HepG2 (cell line): ENCODE measurements around the gene NCOR2. TPM values are rescaled to one million over a fixed set of nuclear protein-coding genes. Genes with fewer than 3 reads are reported as not detected.

Experiments
- CAMTA2 ChIP-seq: sonication (generic); formaldehyde crosslinking; IDR thresholded peaks from 2 replicates; pipeline ENCODE4 v1.4.0; 2020; ENCODE audit warnings: mild to moderate bottlenecking, missing genetic modification reagents, borderline replicate concordance
- CERS6 ChIP-seq: sonication (generic); formaldehyde crosslinking; IDR thresholded peaks from 2 replicates; pipeline ENCODE4 v1.5.0; 2020; ENCODE audit warnings: missing genetic modification reagents
- HMG20A ChIP-seq: IDR thresholded peaks from 2 replicates; pipeline ENCODE4 v1.6.1; 2016; ENCODE audit warnings: borderline replicate concordance
- KDM1A ChIP-seq: IDR thresholded peaks from 2 replicates; pipeline ENCODE4 v1.6.1; 2016; ENCODE audit warnings: missing compliant biosample characterization
- PPARG ChIP-seq: conservative IDR thresholded peaks from 2 replicates; pipeline ENCODE4 v1.6.1; 2016; ENCODE audit warnings: missing biosample characterization, missing genetic modification reagents
- PTBP1 ChIP-seq: fragments of 200-400 bp; formaldehyde crosslinking; IDR thresholded peaks from 2 replicates; pipeline ENCODE4 v1.6.1; 2018; ENCODE audit warnings: low read length, low read depth; ENCODE audit not compliant: poor library complexity, severe bottlenecking
- RFX5 ChIP-seq: IDR thresholded peaks from 2 replicates; pipeline ENCODE4 v1.6.1; 2011; ENCODE audit warnings: low read depth, low read length, improper control_type of control experiment
- TBL1XR1 ChIP-seq: fragments of 150-350 bp; IDR thresholded peaks from 2 replicates; pipeline ENCODE4 v1.6.1; 2014; ENCODE audit warnings: borderline replicate concordance, low read length; ENCODE audit not compliant: partially characterized antibody
- TSC22D2 ChIP-seq: sonication (generic); formaldehyde crosslinking; IDR thresholded peaks from 2 replicates; pipeline ENCODE4 v1.5.1; 2020; ENCODE audit warnings: missing genetic modification reagents, mild to moderate bottlenecking, borderline replicate concordance
- ZBTB8A ChIP-seq: sonication (generic); formaldehyde crosslinking; IDR thresholded peaks from 2 replicates; pipeline ENCODE4 v1.4.0; 2020; ENCODE audit warnings: mild to moderate bottlenecking, low read depth, missing genetic modification reagents, borderline replicate concordance
- ZNF121 ChIP-seq: sonication (generic); formaldehyde crosslinking; IDR thresholded peaks from 2 replicates; pipeline ENCODE4 v1.5.0; 2020; ENCODE audit warnings: mild to moderate bottlenecking, missing genetic modification reagents
- ZNF235 ChIP-seq: sonication (generic); formaldehyde crosslinking; IDR thresholded peaks from 2 replicates; pipeline ENCODE4 v1.8.1; 2023; ENCODE audit warnings: mild to moderate bottlenecking, missing genetic modification reagents, borderline replicate concordance
- ZNF256 ChIP-seq: sonication (generic); formaldehyde crosslinking; conservative IDR thresholded peaks from 2 replicates; pipeline ENCODE4 v1.4.0; 2020; ENCODE audit warnings: missing genetic modification reagents
- ZNF546 ChIP-seq: sonication (generic); formaldehyde crosslinking; conservative IDR thresholded peaks from 2 replicates; pipeline ENCODE4 v1.8.1; 2023; ENCODE audit warnings: mild to moderate bottlenecking, missing genetic modification reagents
- ZNF597 ChIP-seq: sonication (generic); formaldehyde crosslinking; IDR thresholded peaks from 2 replicates; pipeline ENCODE4 v1.5.0; 2020; ENCODE audit warnings: missing genetic modification reagents
- polyA plus RNA-seq, 8 experiments: library from polyadenylated mRNA; depleted of rRNA in 3 of 8; stranded (reverse) in 7 of 8; unstranded in 1 of 8; fragments of >200 nt; fragmentation: Illumina TruSeq in 4 of 8; extraction: Trizol in 4 of 8; gene quantifications; 2 replicates each; pipeline versions ENCODE4 v1.2.1 to v1.2.3, GENCODE V29; 2011 to 2016; ENCODE audit warnings: low read depth in 4 of 8, missing spikeins in 1 of 8, mixed read lengths in 1 of 8; ENCODE audit not compliant: insufficient read depth in 1 of 8
- total RNA-seq, 5 experiments: library from RNA; depleted of rRNA; stranded (reverse); fragments of >200 nt; fragmentation: Illumina TruSeq; extraction: Trizol; gene quantifications; 2 replicates each; pipeline ENCODE4 v1.2.3, GENCODE V29; 2016; ENCODE audit warnings: low read depth in 1 of 5
- TF ChIP-seq, protein P1 (sequence below): sonication (generic); formaldehyde crosslinking; IDR thresholded peaks from 2 replicates; pipeline ENCODE4 v1.8.1; 2023; ENCODE audit warnings: mild to moderate bottlenecking, inconsistent platforms, moderate library complexity, missing genetic modification reagents, borderline replicate concordance
- TF ChIP-seq, protein P2 (sequence below): sonication (generic); formaldehyde crosslinking; IDR thresholded peaks from 2 replicates; pipeline ENCODE4 v1.4.0; 2020; ENCODE audit warnings: missing genetic modification reagents
- TF ChIP-seq, protein P3 (sequence below): sonication (generic); formaldehyde crosslinking; IDR thresholded peaks from 2 replicates; pipeline ENCODE4 v1.5.0; 2020; ENCODE audit warnings: missing genetic modification reagents

Gene NCOR2
- total and polyA plus RNA-seq, 2 of the 13 experiments (the other 11 are each of a cell fraction or from before 2014, with no cell fraction given), result 4.5 to 5.7 TPM

DNA sequence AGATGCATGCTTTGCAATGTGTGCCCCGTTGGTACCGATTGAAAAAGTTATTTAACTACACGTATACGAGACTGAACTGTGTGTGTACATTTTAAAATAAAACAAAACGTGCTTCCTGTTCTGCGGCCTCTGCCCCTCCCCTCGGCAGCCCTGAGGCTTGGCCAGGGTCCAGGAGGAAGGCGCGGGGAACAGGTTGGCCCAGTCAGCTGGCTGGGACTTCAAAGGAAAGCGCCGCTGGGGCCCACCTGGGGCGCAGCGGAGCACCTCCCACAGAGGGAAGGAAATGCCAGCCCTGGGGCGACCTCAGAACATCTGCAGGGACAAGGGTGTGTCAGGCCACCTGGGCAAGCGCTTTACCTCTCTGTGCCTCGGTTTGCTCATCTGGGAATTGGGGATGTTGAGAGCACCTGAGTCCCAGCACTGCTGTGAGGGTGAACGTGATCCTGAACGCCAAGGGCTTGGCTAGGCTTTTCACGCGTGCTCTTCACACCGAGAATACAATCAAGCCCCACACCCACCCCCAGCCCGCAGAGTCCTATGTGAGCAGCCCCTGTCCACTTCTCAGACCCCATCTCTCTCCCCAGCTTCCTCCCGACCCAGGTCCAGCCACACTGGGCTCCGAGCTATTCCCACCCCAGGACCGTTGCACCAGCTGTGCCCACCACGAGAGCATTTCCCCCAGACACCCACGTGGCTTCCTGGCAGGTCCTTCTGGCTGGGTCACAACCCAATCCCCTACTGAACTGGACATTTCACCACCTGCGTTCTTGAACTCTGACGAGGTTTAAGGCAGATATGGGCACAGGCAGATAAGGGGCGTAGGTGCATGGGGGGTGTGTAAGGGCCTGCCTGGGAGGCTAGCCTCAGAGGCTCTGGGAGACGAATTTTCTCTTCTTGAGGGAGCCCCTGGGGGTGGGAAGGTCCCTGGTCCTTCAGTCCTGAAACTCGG lies 41.9 kb upstream of the NCOR2 start (continued):
- no peak for TF ChIP-seq ZNF597 (CRISPR knock-in tag)
- no peak for TF ChIP-seq PTBP1
- peak; percentile 74; the same call in 1 of the 2 replicates for TF ChIP-seq ZNF121 (CRISPR knock-in tag)
- TF ChIP-seq ZBTB8A, result no peak
- peak; percentile 42; the same call in 1 of the 2 replicates for TF ChIP-seq PPARG (CRISPR knock-in tag)
- TF ChIP-seq KDM1A (CRISPR knock-in tag), result peak; percentile 97
- no peak for TF ChIP-seq ZNF256 (CRISPR knock-in tag)
- TF ChIP-seq TBL1XR1, result no peak
- no peak for TF ChIP-seq CAMTA2 (CRISPR knock-in tag)
- TF ChIP-seq, protein P1, sequence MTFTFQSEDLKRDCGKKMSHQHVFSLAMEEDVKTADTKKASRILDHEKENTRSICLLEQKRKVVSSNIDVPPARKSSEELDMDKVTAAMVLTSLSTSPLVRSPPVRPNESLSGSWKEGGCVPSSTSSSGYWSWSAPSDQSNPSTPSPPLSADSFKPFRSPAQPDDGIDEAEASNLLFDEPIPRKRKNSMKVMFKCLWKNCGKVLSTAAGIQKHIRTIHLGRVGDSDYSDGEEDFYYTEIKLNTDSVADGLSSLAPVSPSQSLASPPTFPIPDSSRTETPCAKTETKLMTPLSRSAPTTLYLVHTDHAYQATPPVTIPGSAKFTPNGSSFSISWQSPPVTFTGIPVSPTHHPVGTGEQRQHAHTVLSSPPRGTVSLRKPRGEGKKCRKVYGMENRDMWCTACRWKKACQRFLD, result no peak
- no peak for TF ChIP-seq RFX5
- TF ChIP-seq, protein P2, sequence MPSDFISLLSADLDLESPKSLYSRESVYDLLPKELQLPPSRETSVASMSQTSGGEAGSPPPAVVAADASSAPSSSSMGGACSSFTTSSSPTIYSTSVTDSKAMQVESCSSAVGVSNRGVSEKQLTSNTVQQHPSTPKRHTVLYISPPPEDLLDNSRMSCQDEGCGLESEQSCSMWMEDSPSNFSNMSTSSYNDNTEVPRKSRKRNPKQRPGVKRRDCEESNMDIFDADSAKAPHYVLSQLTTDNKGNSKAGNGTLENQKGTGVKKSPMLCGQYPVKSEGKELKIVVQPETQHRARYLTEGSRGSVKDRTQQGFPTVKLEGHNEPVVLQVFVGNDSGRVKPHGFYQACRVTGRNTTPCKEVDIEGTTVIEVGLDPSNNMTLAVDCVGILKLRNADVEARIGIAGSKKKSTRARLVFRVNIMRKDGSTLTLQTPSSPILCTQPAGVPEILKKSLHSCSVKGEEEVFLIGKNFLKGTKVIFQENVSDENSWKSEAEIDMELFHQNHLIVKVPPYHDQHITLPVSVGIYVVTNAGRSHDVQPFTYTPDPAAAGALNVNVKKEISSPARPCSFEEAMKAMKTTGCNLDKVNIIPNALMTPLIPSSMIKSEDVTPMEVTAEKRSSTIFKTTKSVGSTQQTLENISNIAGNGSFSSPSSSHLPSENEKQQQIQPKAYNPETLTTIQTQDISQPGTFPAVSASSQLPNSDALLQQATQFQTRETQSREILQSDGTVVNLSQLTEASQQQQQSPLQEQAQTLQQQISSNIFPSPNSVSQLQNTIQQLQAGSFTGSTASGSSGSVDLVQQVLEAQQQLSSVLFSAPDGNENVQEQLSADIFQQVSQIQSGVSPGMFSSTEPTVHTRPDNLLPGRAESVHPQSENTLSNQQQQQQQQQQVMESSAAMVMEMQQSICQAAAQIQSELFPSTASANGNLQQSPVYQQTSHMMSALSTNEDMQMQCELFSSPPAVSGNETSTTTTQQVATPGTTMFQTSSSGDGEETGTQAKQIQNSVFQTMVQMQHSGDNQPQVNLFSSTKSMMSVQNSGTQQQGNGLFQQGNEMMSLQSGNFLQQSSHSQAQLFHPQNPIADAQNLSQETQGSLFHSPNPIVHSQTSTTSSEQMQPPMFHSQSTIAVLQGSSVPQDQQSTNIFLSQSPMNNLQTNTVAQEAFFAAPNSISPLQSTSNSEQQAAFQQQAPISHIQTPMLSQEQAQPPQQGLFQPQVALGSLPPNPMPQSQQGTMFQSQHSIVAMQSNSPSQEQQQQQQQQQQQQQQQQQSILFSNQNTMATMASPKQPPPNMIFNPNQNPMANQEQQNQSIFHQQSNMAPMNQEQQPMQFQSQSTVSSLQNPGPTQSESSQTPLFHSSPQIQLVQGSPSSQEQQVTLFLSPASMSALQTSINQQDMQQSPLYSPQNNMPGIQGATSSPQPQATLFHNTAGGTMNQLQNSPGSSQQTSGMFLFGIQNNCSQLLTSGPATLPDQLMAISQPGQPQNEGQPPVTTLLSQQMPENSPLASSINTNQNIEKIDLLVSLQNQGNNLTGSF, result no peak
- peak; percentile 69; the same call in 1 of the 2 replicates for TF ChIP-seq HMG20A
- TF ChIP-seq ZNF546 (CRISPR knock-in tag), result no peak
- TF ChIP-seq TSC22D2 (CRISPR knock-in tag), result 0 out of 2 replicates have a peak, but pooled peaks have one; percentile 33
- TF ChIP-seq, protein P3, sequence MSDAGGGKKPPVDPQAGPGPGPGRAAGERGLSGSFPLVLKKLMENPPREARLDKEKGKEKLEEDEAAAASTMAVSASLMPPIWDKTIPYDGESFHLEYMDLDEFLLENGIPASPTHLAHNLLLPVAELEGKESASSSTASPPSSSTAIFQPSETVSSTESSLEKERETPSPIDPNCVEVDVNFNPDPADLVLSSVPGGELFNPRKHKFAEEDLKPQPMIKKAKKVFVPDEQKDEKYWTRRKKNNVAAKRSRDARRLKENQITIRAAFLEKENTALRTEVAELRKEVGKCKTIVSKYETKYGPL, result no peak
- TF ChIP-seq CERS6 (CRISPR knock-in tag), result no peak
- TF ChIP-seq ZNF235 (CRISPR knock-in tag), result no peak
